K562 (cell line): ENCODE results near the gene PNPLA7. TPM values are rescaled to one million over a fixed set of nuclear protein-coding genes. Genes with fewer than 3 reads are reported as not detected.

Experiments used
- ATAC-seq: fragments of 200-7000 bp; cut with Tn5 transposase; 3 replicates; pipeline ENCODE4 v1.9.1; 2020; ENCODE audit warnings: moderate library complexity
- Bru-seq: library from RNA; stranded (reverse); fragments of 400-500 nt; gene quantifications from one replicate; lab custom pipeline; 2021; lab: Mats Ljungman, UMichigan
- BruChase-seq, 2 experiments: library from RNA; stranded (reverse); fragments of 400-500 nt; gene quantifications; one replicate each; lab custom pipeline; 2021; lab: Mats Ljungman, UMichigan
- BruUV-seq: library from RNA; stranded (reverse); fragments of 400-500 nt; replicated peaks from 2 replicates; lab custom pipeline; 2021; lab: Mats Ljungman, UMichigan
- CTCF ChIA-PET: fragments of 300-600 bp; formaldehyde crosslinking; extraction: SDS; loops from one replicate; lab custom pipeline; 2021; ENCODE audit warnings: low intra/inter-chr PET ratio; lab: Yijun Ruan, JAX
- POLR2A ChIA-PET: fragments of 300-600, 350-650 bp; sonication (Branson Sonifier 250); formaldehyde crosslinking; extraction: SDS; loops from one replicate; lab custom pipeline; 2021; ENCODE audit warnings: antibody characterized with exemption, inconsistent platforms; lab: Yijun Ruan, JAX
- DNase-seq, 4 experiments: peaks; one replicate each; pipeline versions ENCODE4 v3.0.0 to v3.0.0-alpha.2; 2011 to 2018; ENCODE audit warnings: low spot score in 3 of 4, mixed read lengths in 3 of 4; ENCODE audit errors: extremely low read depth in 1 of 4
- FAIRE-seq: peaks from 2 replicates; lab custom pipeline; 2011; peaks lifted over from hg19 to GRCh38; lab: Jason Lieb, UNC
- H2AFZ ChIP-seq: 2 replicates; pipeline ENCODE4 v1.6.0; 2011; ENCODE audit warnings: low read depth, low read length, control low read depth, inconsistent platforms
- H3K27ac ChIP-seq: fragments of 200-600 bp; 3 replicates; pipeline ENCODE4 v1.8.0; 2011; ENCODE audit warnings: low read depth, mild to moderate bottlenecking, control low read depth, inconsistent platforms, low read length, moderate library complexity, mixed read lengths; ENCODE audit errors: extremely low read depth
- H3K27me3 ChIP-seq, 2 experiments: fragments of 300-600 bp in 1 of 2; 2 replicates in 1 of 2; 3 replicates in 1 of 2; pipeline versions ENCODE4 v1.6.0 to v1.8.0; 2011; ENCODE audit warnings: inconsistent platforms in 2 of 2, low read length in 2 of 2, mild to moderate bottlenecking in 1 of 2, mixed read lengths in 1 of 2, moderate library complexity in 1 of 2; ENCODE audit not compliant: control insufficient read depth in 2 of 2, insufficient read depth in 2 of 2
- H3K36me3 ChIP-seq: fragments of 300-600 bp; 3 replicates; pipeline ENCODE4 v1.8.0; 2011; ENCODE audit warnings: mild to moderate bottlenecking, low read length, inconsistent platforms; ENCODE audit not compliant: control insufficient read depth, insufficient read depth
- H3K4me1 ChIP-seq, 2 experiments: fragments of 200-600 bp in 1 of 2; replicated peaks in 1 of 2; 2 replicates in 1 of 2; 3 replicates in 1 of 2; pipeline versions ENCODE4 v1.5.1 to v1.8.0; 2011; ENCODE audit warnings: inconsistent platforms in 2 of 2, low read length in 2 of 2, mild to moderate bottlenecking in 1 of 2, mixed read lengths in 1 of 2, moderate library complexity in 1 of 2; ENCODE audit not compliant: control insufficient read depth in 2 of 2, insufficient read depth in 2 of 2
- H3K4me2 ChIP-seq: 2 replicates; pipeline ENCODE4 v1.6.1; 2011; ENCODE audit warnings: low read length, control low read depth, inconsistent platforms, mixed read lengths; ENCODE audit not compliant: insufficient read depth
- H3K4me3 ChIP-seq: fragments of 200-600 bp; sonication (generic), shearing (Covaris generic); 2 replicates; pipeline ENCODE4 v1.5.1; 2016; ENCODE audit warnings: control low read depth, inconsistent platforms
- H3K79me2 ChIP-seq: fragments of 200-600 bp; 3 replicates; pipeline ENCODE4 v1.8.0; 2011; ENCODE audit warnings: low read length, inconsistent platforms; ENCODE audit not compliant: control insufficient read depth, insufficient read depth
- H3K9ac ChIP-seq, 2 experiments: 2 replicates each; pipeline versions ENCODE4 v1.6.0 to v1.6.1; 2011; ENCODE audit warnings: low read depth in 2 of 2, low read length in 2 of 2, control low read depth in 1 of 2, inconsistent platforms in 1 of 2, mild to moderate bottlenecking in 1 of 2, mixed read lengths in 1 of 2; ENCODE audit not compliant: insufficient read depth in 1 of 2
- H3K9me1 ChIP-seq: one replicate; pipeline ENCODE4 v1.6.0; 2011; ENCODE audit warnings: inconsistent platforms, mild to moderate bottlenecking, low read length, moderate library complexity; ENCODE audit not compliant: control insufficient read depth, insufficient read depth
- H3K9me3 ChIP-seq: replicated peaks from 2 replicates; pipeline ENCODE4 v1.5.1; 2011; ENCODE audit warnings: low read depth, low read length, inconsistent platforms; ENCODE audit not compliant: control insufficient read depth, insufficient read depth
- H4K20me1 ChIP-seq: replicated peaks from 2 replicates; pipeline ENCODE4 v1.6.1; 2011; ENCODE audit warnings: low read length, inconsistent platforms, mixed read lengths; ENCODE audit not compliant: control insufficient read depth, insufficient read depth
- HDAC1 ChIP-seq, 2 experiments: fragments of 450-650 bp; IDR thresholded peaks; 2 replicates each; pipeline ENCODE4 v1.6.1; 2016 to 2017; ENCODE audit warnings: inconsistent platforms in 1 of 2, mild to moderate bottlenecking in 1 of 2, moderate library complexity in 1 of 2
- ZKSCAN1 ChIP-seq: fragments of 150-350 bp; IDR thresholded peaks from 2 replicates; pipeline ENCODE4 v1.6.1; 2016; ENCODE audit warnings: low read depth, low read length
- ZNF174 ChIP-seq: fragments of 250-450 bp; sonication (Bioruptor Pico); IDR thresholded peaks from 2 replicates; pipeline ENCODE4 v1.4.0; 2020; ENCODE audit warnings: mild to moderate bottlenecking
- WGBS: fragments of 100-300 bp; shearing (Covaris generic); methylation state at CpG from one replicate; pipeline ENCODE4 v1.1.6; 2016; ENCODE audit warnings: low coverage, mixed read lengths; ENCODE audit not compliant: insufficient coverage; ENCODE audit errors: missing lambda C conversion rate; 5-methylcytosine and 5-hydroxymethylcytosine counted together
- in situ Hi-C: fragments of 300-500 bp; cut with MboI; formaldehyde crosslinking; loops from 4 replicates; pipeline ENCODE4 v1.15.0; 2018; ENCODE audit warnings: inconsistent platforms, mixed read lengths
- intact Hi-C: fragments of 100-400 bp; cut with micrococcal nuclease; formaldehyde crosslinking; loops from 2 replicates; pipeline ENCODE4 v1.14.2; 2022
- long read RNA-seq, 3 experiments: library from polyadenylated mRNA in 2 of 3; library from RNA in 1 of 3; unstranded in 2 of 3; stranded (forward) in 1 of 3; transcript quantifications; one replicate each; pipeline ENCODE4 v2.0.0, GENCODE V29; 2019 to 2022
- polyA minus RNA-seq, 3 experiments: library from RNA; depleted of rRNA, polyadenylated mRNA; stranded (reverse); fragments of >200 nt; gene quantifications; 2 replicates each; pipeline ENCODE4 v1.2.3, GENCODE V29; 2011
- polyA plus RNA-seq, 8 experiments: library from polyadenylated mRNA; depleted of rRNA in 4 of 8; stranded (reverse) in 5 of 8; unstranded in 3 of 8; fragments of >200 nt; fragmentation: Nextera tagmentation in 2 of 8; fragmentation: Illumina TruSeq in 1 of 8; extraction: Ambion mirVana in 2 of 8; extraction: Trizol in 1 of 8; gene quantifications; 2 replicates each; pipeline versions ENCODE4 v1.2.1 to v1.2.3, GENCODE V29; 2011 to 2014; ENCODE audit warnings: inconsistent platforms in 1 of 8, missing spikeins in 1 of 8
- total RNA-seq, 7 experiments: library from RNA; depleted of rRNA in 6 of 7; stranded (reverse); fragments of >200 nt in 6 of 7; fragmentation: Illumina TruSeq in 2 of 7; extraction: Trizol in 2 of 7; gene quantifications; 2 replicates each; pipeline versions ENCODE4 v1.2.1 to v1.2.3, GENCODE V29; 2011 to 2021; ENCODE audit warnings: low replicate concordance in 1 of 7
- TF ChIP-seq, protein P1 (sequence below), 2 experiments: fragments of 450-650 bp; conservative IDR thresholded peaks; 2 replicates each; pipeline ENCODE4 v1.6.1; 2017; ENCODE audit warnings: mild to moderate bottlenecking in 2 of 2, moderate library complexity in 2 of 2
- TF ChIP-seq, protein P2 (sequence below), 2 experiments: IDR thresholded peaks in 1 of 2; conservative IDR thresholded peaks in 1 of 2; 2 replicates each; pipeline ENCODE4 v1.6.1; 2016; ENCODE audit warnings: low read depth in 2 of 2, mild to moderate bottlenecking in 1 of 2, missing compliant biosample characterization in 1 of 2, missing genetic modification characterization in 1 of 2, moderate library complexity in 1 of 2
- TF ChIP-seq, protein P3 (sequence below): fragments of 250-450 bp; sonication (Bioruptor Pico); IDR thresholded peaks from 2 replicates; pipeline ENCODE4 v1.8.0; 2022; ENCODE audit warnings: inconsistent platforms
- TF ChIP-seq, protein P4 (sequence below), 3 experiments: IDR thresholded peaks in 2 of 3; conservative IDR thresholded peaks in 1 of 3; 2 replicates each; pipeline ENCODE4 v1.5.1; 2011 to 2012; ENCODE audit warnings: low read length in 3 of 3, mild to moderate bottlenecking in 3 of 3, control low read depth in 2 of 3, improper control_type of control experiment in 1 of 3, inconsistent platforms in 1 of 3, low read depth in 1 of 3, mixed read lengths in 1 of 3, moderate library complexity in 1 of 3; ENCODE audit not compliant: insufficient read depth in 2 of 3

The PNPLA7 gene
- total RNA-seq (2011; cell fraction: chromatin; rRNA removed; ENCODE audit: low replicate concordance) = 2.8 and 5.5 TPM in 2 replicates
- total RNA-seq (2011; cell fraction: nucleolus; rRNA removed) = 2.0 and 3.0 TPM in 2 replicates
- 2.3 and 3.4 TPM in 2 replicates for total RNA-seq (2011; cell fraction: nucleoplasm; rRNA removed)
- total RNA-seq (2014; rRNA removed) = 0.14 and 0.45 TPM in 2 replicates
- 0.04 TPM in 1 of 2 replicates, not detected in the other for total RNA-seq (2014; rRNA removed; fragmentation: Illumina TruSeq; extraction: Trizol)
- 0.19 and 0.22 TPM in 2 replicates for total RNA-seq (2015; rRNA removed; fragmentation: Illumina TruSeq; extraction: Trizol)
- 0.58 and 0.75 TPM in 2 replicates for total RNA-seq (2021)
- polyA plus RNA-seq (2011; rRNA removed) = 0.17 and 0.66 TPM in 2 replicates
- polyA plus RNA-seq (2011; cell fraction: cytosol; rRNA removed) = 0.16 and 0.19 TPM in 2 replicates
- polyA plus RNA-seq (2011; cell fraction: nucleus; rRNA removed) = 4.1 and 5.1 TPM in 2 replicates
- 0.95 and 2.4 TPM in 2 replicates for polyA plus RNA-seq (2012)
- 0.31 and 0.44 TPM in 2 replicates for polyA plus RNA-seq (2014; fragmentation: Illumina TruSeq; extraction: Trizol)
- under 1 TPM in 1 of 2 experiments, not detected in 1; 0.01 TPM for polyA plus RNA-seq (2014; fragmentation: Nextera tagmentation; extraction: Ambion mirVana)
- polyA plus RNA-seq (2014; rRNA removed) = 0.78 and 0.85 TPM in 2 replicates
- polyA minus RNA-seq (2011; rRNA and poly(A)+ RNA removed) = 0.07 and 0.12 TPM in 2 replicates
- 0.19 and 0.46 TPM in 2 replicates for polyA minus RNA-seq (2011; cell fraction: cytosol; rRNA and poly(A)+ RNA removed)
- polyA minus RNA-seq (2011; cell fraction: nucleus; rRNA and poly(A)+ RNA removed) = 0.54 and 1.00 TPM in 2 replicates
- Bru-seq, nascent RNA = percentile 29 among the genes with signal in this experiment
- BruChase-seq, experiment 1, labeled RNA remaining after a 2-hour chase = percentile 30 among the genes with signal in this experiment
- BruChase-seq, experiment 2, labeled RNA remaining after a 6-hour chase = percentile 32 among the genes with signal in this experiment
- long read RNA-seq, experiment 1, partial matches to known transcripts = 0 of 1 reads
- long read RNA-seq, experiment 1, other reads (novel, unspliced or antisense) = 1 of 1 reads
- long read RNA-seq, experiment 2, partial matches to known transcripts = 0 of 1 reads
- long read RNA-seq, experiment 2, other reads (novel, unspliced or antisense) = 1 of 1 reads
- long read RNA-seq, experiment 3 = 0 reads

DNA sequence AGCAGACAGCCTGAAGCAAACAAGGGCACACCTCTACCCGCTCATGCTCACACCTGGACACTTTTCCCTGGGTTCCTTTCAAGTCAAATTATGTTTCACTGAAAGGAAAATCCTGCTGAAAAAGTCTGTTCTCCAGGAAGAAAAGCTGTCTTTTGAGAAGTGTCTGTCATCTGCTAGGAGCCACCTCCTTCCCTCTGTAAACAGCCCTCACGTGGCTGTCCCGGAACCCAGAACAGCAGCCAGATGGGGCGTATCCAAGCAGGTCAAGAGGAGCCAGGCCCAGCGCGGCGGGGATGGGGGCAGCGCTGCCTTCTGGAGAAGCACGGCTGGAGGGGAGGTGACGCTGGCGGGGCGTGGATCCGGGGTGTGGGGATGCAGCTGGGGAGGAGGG, at the start of gene PNPLA7:
Gene PNPLA7 (minus strand): TSS at position 172 of the 391 bp plus-strand sequence. CDS start 205 bp downstream, outside the sequence.
- ATAC-seq (peak; percentile 83), DNase-seq (peak; percentile 70 to 90 (median 76)), FAIRE-seq (peak; percentile 94)
- peaks cover 2 to 36% of the 10 kb centered on the region in 2 experiments; a peak in 4 of 5 replicates for H3K4me1 ChIP-seq
- peaks cover 18% of the 10 kb centered on the region for H3K79me2 ChIP-seq
- peak within 1 kb of the TSS; percentile 76 for H2AFZ ChIP-seq
- H3K4me3 ChIP-seq = peak within 1 kb of the TSS; percentile 56
- no TSS peak for BruUV-seq
- peaks cover 2% of the 10 kb centered on the region; the same call in 1 of the 2 replicates for H3K9me3 ChIP-seq
- WGBS = 8% methylated on average over 12 of the region's 13 CpGs
- in situ Hi-C loops = no loop called here
- H3K9me1 ChIP-seq = no peaks in the 10 kb centered on the region
- H3K36me3 ChIP-seq = peaks cover 26% of the 10 kb centered on the region
- no peaks in the 10 kb centered on the region for H3K27me3 ChIP-seq
- POLR2A ChIA-PET = interaction anchor here (1.5 kb wide), 1 partner anchor 15 kb away, joined by 6 read pairs; no protein-coding TSS in a partner anchor
- intact Hi-C loops = loop anchor here (10.0 kb wide), 1 partner anchor 125 kb away; no protein-coding TSS in a partner anchor
- H4K20me1 ChIP-seq = no peaks in the 10 kb centered on the region; the same call in 1 of the 2 replicates
- H3K27ac ChIP-seq = peak within 1 kb of the TSS; percentile 67; the same call in 2 of the 3 replicates
- peak within 1 kb of the TSS; percentile 61 for H3K4me2 ChIP-seq
- CTCF ChIA-PET = no interaction called here
- H3K9ac ChIP-seq = peak within 1 kb of the TSS; percentile 64 to 94; a peak in 3 of 4 replicates
- TF ChIP-seq, protein P1, sequence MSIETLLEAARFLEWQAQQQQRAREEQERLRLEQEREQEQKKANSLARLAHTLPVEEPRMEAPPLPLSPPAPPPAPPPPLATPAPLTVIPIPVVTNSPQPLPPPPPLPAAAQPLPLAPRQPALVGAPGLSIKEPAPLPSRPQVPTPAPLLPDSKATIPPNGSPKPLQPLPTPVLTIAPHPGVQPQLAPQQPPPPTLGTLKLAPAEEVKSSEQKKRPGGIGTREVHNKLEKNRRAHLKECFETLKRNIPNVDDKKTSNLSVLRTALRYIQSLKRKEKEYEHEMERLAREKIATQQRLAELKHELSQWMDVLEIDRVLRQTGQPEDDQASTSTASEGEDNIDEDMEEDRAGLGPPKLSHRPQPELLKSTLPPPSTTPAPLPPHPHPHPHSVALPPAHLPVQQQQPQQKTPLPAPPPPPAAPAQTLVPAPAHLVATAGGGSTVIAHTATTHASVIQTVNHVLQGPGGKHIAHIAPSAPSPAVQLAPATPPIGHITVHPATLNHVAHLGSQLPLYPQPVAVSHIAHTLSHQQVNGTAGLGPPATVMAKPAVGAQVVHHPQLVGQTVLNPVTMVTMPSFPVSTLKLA (conservative IDR thresholded peaks at IDR 0.05) = peak; percentile 100
- TF ChIP-seq, protein P2, sequence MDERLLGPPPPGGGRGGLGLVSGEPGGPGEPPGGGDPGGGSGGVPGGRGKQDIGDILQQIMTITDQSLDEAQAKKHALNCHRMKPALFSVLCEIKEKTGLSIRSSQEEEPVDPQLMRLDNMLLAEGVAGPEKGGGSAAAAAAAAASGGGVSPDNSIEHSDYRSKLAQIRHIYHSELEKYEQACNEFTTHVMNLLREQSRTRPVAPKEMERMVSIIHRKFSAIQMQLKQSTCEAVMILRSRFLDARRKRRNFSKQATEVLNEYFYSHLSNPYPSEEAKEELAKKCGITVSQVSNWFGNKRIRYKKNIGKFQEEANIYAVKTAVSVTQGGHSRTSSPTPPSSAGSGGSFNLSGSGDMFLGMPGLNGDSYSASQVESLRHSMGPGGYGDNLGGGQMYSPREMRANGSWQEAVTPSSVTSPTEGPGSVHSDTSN (CRISPR knock-in tag; IDR thresholded peaks at IDR 0.05; ENCODE audit: low read depth) = no peak
- TF ChIP-seq, protein P2 (tag; conservative IDR thresholded peaks at IDR 0.05; ENCODE audit: low read depth) = peak; percentile 54
- no peak for TF ChIP-seq ZNF174
- peak in 1 of 2 experiments; percentile 95; a peak in 2 of 4 replicates for TF ChIP-seq HDAC1 (IDR thresholded peaks at IDR 0.05)
- TF ChIP-seq, protein P3, sequence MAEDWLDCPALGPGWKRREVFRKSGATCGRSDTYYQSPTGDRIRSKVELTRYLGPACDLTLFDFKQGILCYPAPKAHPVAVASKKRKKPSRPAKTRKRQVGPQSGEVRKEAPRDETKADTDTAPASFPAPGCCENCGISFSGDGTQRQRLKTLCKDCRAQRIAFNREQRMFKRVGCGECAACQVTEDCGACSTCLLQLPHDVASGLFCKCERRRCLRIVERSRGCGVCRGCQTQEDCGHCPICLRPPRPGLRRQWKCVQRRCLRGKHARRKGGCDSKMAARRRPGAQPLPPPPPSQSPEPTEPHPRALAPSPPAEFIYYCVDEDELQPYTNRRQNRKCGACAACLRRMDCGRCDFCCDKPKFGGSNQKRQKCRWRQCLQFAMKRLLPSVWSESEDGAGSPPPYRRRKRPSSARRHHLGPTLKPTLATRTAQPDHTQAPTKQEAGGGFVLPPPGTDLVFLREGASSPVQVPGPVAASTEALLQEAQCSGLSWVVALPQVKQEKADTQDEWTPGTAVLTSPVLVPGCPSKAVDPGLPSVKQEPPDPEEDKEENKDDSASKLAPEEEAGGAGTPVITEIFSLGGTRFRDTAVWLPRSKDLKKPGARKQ = no peak
- TF ChIP-seq, protein P4, sequence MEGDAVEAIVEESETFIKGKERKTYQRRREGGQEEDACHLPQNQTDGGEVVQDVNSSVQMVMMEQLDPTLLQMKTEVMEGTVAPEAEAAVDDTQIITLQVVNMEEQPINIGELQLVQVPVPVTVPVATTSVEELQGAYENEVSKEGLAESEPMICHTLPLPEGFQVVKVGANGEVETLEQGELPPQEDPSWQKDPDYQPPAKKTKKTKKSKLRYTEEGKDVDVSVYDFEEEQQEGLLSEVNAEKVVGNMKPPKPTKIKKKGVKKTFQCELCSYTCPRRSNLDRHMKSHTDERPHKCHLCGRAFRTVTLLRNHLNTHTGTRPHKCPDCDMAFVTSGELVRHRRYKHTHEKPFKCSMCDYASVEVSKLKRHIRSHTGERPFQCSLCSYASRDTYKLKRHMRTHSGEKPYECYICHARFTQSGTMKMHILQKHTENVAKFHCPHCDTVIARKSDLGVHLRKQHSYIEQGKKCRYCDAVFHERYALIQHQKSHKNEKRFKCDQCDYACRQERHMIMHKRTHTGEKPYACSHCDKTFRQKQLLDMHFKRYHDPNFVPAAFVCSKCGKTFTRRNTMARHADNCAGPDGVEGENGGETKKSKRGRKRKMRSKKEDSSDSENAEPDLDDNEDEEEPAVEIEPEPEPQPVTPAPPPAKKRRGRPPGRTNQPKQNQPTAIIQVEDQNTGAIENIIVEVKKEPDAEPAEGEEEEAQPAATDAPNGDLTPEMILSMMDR (IDR thresholded peaks at IDR 0.05 in 2 of 3, conservative IDR thresholded peaks at IDR 0.05 in 1 of 3; ENCODE audit: insufficient read depth in 2 of 3, low read depth in 1 of 3, low read length in 3 of 3) = 0 out of 6 replicates have a peak, but pooled peaks of 1 of the 3 experiments have one; percentile 3
- no peak for TF ChIP-seq ZKSCAN1
